ENCODE data around the gene CPT1C.

Gene CPT1C

DNA sequence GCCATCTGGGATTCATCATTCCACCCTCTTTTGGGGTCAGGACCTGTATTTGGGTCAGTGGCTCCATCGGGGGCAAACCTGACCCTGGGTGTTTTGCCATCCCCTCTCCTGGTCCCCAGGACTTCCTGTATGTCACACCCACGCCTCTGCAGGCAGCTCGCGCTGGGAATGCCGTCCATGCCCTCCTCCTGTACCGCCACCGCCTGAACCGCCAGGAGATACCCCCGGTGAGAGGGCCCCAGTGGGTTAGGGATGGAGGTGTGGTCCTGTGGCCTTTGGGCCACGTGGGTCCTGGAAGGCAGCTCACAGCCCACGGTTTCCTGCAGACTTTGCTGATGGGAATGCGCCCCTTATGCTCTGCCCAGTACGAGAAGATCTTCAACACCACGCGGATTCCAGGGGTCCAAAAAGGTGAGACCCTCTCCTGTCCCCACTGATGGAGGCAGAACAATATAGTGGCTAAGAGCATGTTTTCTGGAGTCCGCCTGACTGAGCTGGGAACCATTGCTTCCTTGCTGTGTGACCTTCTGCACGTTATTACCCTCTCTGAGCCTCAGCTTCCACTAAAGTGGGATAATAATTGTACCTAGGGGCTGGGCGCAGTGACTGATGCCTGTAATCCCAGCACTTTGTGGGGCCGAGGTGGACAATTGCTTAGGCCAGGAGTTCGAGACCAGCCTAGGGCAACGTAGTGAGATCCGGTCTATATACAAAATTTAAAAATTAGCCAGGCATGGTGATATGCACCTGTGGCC lies 14.1 kb downstream of the CPT1C start:
- no peak for DNase-seq (ENCODE audit: low read depth in 2 of 2)
- TF ChIP-seq, protein P1, sequence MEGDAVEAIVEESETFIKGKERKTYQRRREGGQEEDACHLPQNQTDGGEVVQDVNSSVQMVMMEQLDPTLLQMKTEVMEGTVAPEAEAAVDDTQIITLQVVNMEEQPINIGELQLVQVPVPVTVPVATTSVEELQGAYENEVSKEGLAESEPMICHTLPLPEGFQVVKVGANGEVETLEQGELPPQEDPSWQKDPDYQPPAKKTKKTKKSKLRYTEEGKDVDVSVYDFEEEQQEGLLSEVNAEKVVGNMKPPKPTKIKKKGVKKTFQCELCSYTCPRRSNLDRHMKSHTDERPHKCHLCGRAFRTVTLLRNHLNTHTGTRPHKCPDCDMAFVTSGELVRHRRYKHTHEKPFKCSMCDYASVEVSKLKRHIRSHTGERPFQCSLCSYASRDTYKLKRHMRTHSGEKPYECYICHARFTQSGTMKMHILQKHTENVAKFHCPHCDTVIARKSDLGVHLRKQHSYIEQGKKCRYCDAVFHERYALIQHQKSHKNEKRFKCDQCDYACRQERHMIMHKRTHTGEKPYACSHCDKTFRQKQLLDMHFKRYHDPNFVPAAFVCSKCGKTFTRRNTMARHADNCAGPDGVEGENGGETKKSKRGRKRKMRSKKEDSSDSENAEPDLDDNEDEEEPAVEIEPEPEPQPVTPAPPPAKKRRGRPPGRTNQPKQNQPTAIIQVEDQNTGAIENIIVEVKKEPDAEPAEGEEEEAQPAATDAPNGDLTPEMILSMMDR (IDR thresholded peaks at IDR 0.05; ENCODE audit: low read depth, low read length): no peak
- H3K4me3 ChIP-seq (replicated peaks in 1 of 2; ENCODE audit: low read depth in 2 of 2, low read length in 2 of 2): no peak overlapping the region

DNA sequence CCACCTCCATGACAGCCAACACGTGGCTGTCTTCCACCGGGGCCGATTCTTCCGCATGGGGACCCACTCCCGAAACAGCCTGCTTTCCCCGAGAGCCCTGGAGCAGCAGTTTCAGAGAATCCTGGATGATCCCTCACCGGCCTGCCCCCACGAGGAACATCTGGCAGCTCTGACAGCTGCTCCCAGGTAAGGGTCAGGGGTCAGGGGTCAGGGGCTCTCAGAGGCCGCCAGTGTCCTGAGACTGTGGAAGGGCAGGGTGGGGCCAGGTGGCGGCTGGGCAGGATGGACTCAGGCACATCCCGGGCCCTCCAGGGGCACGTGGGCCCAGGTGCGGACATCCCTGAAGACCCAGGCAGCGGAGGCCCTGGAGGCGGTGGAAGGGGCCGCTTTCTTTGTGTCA lies 15.0 kb downstream of the CPT1C start:
- H3K4me3 ChIP-seq (replicated peaks in 1 of 2; ENCODE audit: low read depth in 2 of 2, low read length in 2 of 2): no peak overlapping the region
- TF ChIP-seq, protein P1 (IDR thresholded peaks at IDR 0.05; ENCODE audit: low read depth, low read length): no peak
- no peak for DNase-seq (ENCODE audit: low read depth in 2 of 2)

DNA sequence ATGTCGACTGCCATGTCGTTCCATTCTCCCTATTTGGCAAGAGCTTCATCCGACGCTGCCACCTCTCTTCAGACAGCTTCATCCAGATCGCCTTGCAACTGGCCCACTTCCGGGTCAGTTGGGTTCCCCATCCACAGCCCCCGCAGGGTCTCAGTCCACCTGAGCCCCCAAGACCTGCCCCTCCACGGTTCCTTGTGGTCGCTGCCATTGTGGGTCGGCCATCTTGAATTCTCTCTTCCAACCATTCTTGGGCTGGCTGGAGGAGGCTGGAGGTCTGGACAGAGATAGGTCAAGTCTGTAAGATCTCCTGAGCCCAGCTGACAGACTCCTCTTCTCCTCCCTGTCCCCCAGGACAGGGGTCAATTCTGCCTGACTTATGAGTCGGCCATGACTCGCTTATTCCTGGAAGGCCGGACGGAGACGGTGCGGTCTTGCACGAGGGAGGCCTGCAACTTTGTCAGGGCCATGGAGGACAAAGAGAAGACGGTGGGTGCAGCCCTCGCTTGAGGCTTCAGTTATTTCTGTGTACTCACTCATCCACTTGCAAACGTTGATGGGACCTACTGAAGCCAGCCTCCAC lies 19.5 kb downstream of the CPT1C start:
- DNase-seq (ENCODE audit: low read depth in 2 of 2): peak; percentile 42 to 75
- TF ChIP-seq, protein P1 (IDR thresholded peaks at IDR 0.05; ENCODE audit: low read depth, low read length): no peak
- no peak overlapping the region for H3K4me3 ChIP-seq (replicated peaks in 1 of 2; ENCODE audit: low read depth in 2 of 2, low read length in 2 of 2)

DNA sequence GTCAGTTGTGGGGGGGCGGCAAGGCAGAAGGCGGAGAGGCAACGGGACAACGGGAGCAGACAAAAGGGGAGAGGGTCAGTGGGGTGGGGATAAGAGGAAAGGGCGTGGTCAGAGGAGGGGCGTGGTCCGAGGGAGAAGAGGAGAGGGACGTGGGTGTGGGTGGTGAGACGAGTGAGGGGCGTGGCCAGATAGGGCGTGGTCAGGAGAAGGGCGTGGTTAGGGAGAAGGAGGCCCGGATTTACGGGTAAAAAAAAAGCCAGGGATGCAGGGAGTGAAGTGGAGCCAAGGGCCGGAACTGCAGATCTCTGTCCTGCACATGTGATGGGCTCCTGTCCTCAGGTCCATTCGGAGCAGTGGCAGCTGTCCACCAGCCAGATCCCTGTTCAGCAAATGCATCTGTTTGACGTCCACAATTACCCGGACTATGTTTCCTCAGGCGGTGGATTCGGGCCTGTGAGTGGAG lies 21.5 kb downstream of the CPT1C start:
- TF ChIP-seq, protein P1 (IDR thresholded peaks at IDR 0.05; ENCODE audit: low read depth, low read length): no peak
- peak overlapping the region in 1 of 2 donors; percentile 21 for H3K4me3 ChIP-seq (replicated peaks in 1 of 2; ENCODE audit: low read depth in 2 of 2, low read length in 2 of 2)
- peak; percentile 81 to 83 for DNase-seq (ENCODE audit: low read depth in 2 of 2)

DNA sequence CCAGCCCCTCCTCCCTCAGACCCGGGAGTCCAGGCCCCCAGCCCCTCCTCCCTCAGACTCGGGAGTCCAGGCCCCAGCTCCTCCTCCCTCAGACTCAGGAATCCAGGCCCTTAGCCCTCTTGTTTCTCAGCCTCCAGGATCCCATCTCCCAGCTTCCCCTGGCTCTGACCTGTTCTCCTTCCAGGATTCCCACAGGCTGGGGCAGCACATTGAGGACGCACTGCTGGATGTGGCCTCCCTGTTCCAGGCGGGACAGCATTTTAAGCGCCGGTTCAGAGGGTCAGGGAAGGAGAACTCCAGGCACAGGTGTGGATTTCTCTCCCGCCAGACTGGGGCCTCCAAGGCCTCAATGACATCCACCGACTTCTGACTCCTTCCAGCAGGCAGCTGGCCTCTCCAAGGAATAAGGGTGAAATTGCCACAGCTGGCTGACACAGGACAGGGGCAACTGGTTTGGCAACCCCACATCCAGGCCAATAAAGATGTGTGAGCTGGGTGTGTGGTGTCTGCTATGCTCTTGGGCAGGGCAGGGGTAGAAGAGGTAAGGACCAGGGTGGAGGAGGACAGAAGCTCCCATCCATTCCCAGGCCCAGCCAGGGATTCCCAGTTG lies 22.4 kb downstream of the CPT1C start:
- H3K4me3 ChIP-seq (replicated peaks in 1 of 2; ENCODE audit: low read depth in 2 of 2, low read length in 2 of 2): no peak overlapping the region
- no peak for DNase-seq (ENCODE audit: low read depth in 2 of 2)
- TF ChIP-seq, protein P1 (IDR thresholded peaks at IDR 0.05; ENCODE audit: low read depth, low read length): no peak

DNA sequence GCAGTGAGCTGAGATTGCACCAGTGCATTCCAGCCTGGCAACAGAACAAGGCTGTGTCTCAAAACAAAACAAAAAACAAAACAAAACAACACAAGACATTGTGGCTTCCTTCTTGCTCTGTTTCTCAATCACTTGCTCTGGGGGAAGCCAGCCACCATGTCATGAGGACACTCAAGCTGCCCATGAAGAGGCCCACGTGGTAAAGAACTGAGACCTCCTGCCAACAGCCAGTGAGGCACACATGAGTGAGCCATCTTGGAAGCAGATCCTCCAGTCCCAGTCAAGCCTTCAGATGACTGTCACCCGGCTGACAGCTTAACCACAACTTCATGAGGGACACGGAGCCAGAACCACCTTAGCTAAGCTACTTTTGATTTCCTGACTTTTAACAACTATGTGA lies 25.2 kb downstream of the CPT1C start:
- peak in 1 of 2 donors; percentile 11 for DNase-seq (ENCODE audit: low read depth in 2 of 2)

More for the DNA sequence above, 25.2 kb downstream of the CPT1C start:
- TF ChIP-seq, protein P1 (IDR thresholded peaks at IDR 0.05; ENCODE audit: low read depth, low read length): no peak
- no peak overlapping the region for H3K4me3 ChIP-seq (replicated peaks in 1 of 2; ENCODE audit: low read depth in 2 of 2, low read length in 2 of 2)

Measured in cardiac fibroblast (primary cell).